OCI-LY1 (cell line): ENCODE measurements around the gene ATP1A3.

Source experiments
- H2AFZ ChIP-seq: fragments of 200-600 bp; sonication (generic), shearing (Covaris generic); 2 replicates; pipeline ENCODE4 v1.6.0; 2014; ENCODE audit warnings: antibody characterized with exemption, mild to moderate bottlenecking, low read length
- H3F3A ChIP-seq: fragments of 200-600 bp; sonication (generic), shearing (Covaris generic); 2 replicates; pipeline ENCODE4 v1.6.0; 2014; ENCODE audit warnings: mild to moderate bottlenecking, antibody characterized with exemption, low read length, moderate library complexity; ENCODE audit not compliant: insufficient read depth
- H3K27ac ChIP-seq: fragments of 200-600 bp; sonication (generic); 2 replicates; pipeline ENCODE4 v1.5.1; 2014; ENCODE audit warnings: low read length, mixed run types, mild to moderate bottlenecking, low read depth; ENCODE audit not compliant: poor library complexity, severe bottlenecking
- H3K27me3 ChIP-seq: fragments of 200-600 bp; sonication (generic); 2 replicates; pipeline ENCODE4 v1.6.0; 2014; ENCODE audit warnings: antibody characterized with exemption, mild to moderate bottlenecking, low read length, moderate library complexity; ENCODE audit not compliant: insufficient read depth
- H3K36me3 ChIP-seq: fragments of 200-600 bp; sonication (generic); 2 replicates; pipeline ENCODE4 v1.6.1; 2014; ENCODE audit warnings: mild to moderate bottlenecking, antibody characterized with exemption, low read length, moderate library complexity, mixed read lengths; ENCODE audit not compliant: insufficient read depth
- H3K4me1 ChIP-seq: fragments of 200-600 bp; sonication (generic); 2 replicates; pipeline ENCODE4 v1.5.1; 2014; ENCODE audit warnings: mild to moderate bottlenecking, low read length, moderate library complexity; ENCODE audit not compliant: insufficient read depth, severe bottlenecking
- H3K4me2 ChIP-seq: fragments of 200-600 bp; sonication (generic), shearing (Covaris generic); 2 replicates; pipeline ENCODE4 v1.6.1; 2014; ENCODE audit warnings: low read length
- H3K4me3 ChIP-seq: fragments of 200-600 bp; sonication (generic); 2 replicates; pipeline ENCODE4 v1.5.1; 2014; ENCODE audit warnings: low read length, low read depth, mild to moderate bottlenecking, mixed read lengths; ENCODE audit not compliant: poor library complexity, severe bottlenecking
- H3K79me2 ChIP-seq: fragments of 200-600 bp; shearing (Covaris generic); 2 replicates; pipeline ENCODE4 v1.6.1; 2016; ENCODE audit warnings: mixed run types, low read length, mixed read lengths; ENCODE audit not compliant: insufficient read depth
- H3K9ac ChIP-seq: fragments of 200-600 bp; sonication (generic), shearing (Covaris generic); 2 replicates; pipeline ENCODE4 v1.6.1; 2014; ENCODE audit warnings: mild to moderate bottlenecking, low read length, mixed read lengths
- H3K9me2 ChIP-seq: fragments of 200-600 bp; sonication (generic), shearing (Covaris generic); 2 replicates; pipeline ENCODE4 v1.6.1; 2014; ENCODE audit warnings: low read depth, mild to moderate bottlenecking, low read length, mixed read lengths
- H3K9me3 ChIP-seq: fragments of 200-600 bp; shearing (Covaris generic); 2 replicates; pipeline ENCODE4 v1.6.1; 2014; ENCODE audit warnings: low read length, mixed read lengths
- H4K20me1 ChIP-seq: fragments of 200-600 bp; sonication (generic), shearing (Covaris generic); 2 replicates; pipeline ENCODE4 v1.6.0; 2016; ENCODE audit warnings: mild to moderate bottlenecking, low read length; ENCODE audit not compliant: insufficient read depth
- CTCF ChIP-seq: fragments of 200-600 bp; sonication (generic), shearing (Covaris generic); IDR thresholded peaks from 2 replicates; pipeline ENCODE4 v1.5.1; 2017; ENCODE audit warnings: mild to moderate bottlenecking, antibody characterized with exemption, low read length, moderate library complexity, mixed read lengths
- EZH2 ChIP-seq: fragments of 200-600 bp; sonication (generic), shearing (Covaris generic); IDR thresholded peaks from 2 replicates; pipeline ENCODE4 v1.8.0; 2017; ENCODE audit warnings: borderline replicate concordance, mixed run types, mild to moderate bottlenecking, antibody characterized with exemption, low read length, moderate library complexity, mixed read lengths

Gene ATP1A3

DNA sequence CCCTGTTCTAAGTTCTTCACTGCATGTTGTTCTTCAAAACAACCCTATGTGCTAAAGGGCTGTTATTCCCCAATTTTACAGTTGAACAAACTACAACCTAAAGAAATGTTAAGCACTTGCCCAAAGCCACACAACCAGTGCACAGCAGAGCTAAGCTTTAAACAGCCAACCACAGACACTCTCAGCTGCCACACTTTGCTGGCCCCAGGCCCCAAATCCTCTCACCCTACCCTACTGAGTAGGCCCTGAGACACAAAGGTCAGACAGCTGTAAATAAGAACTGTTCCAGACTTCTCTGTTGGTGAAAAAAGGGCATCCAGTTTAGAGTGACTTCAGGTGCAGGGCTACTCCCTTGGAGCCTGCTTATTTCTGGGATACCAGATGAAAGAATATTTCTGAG is 46.0 kb upstream of the ATP1A3 start:
- H3K4me2 ChIP-seq = no peak overlapping the region
- H3K36me3 ChIP-seq = no peaks in the 10 kb centered on the region
- H4K20me1 ChIP-seq = no peaks in the 10 kb centered on the region
- H3K4me3 ChIP-seq = no peak overlapping the region
- no peaks in the 10 kb centered on the region for H3F3A ChIP-seq
- H2AFZ ChIP-seq = no peak overlapping the region
- no peak overlapping the region for H3K27ac ChIP-seq
- TF ChIP-seq EZH2 (no peak), CTCF (no peak)
- H3K9me2 ChIP-seq = no peaks in the 10 kb centered on the region
- H3K9me3 ChIP-seq = no peaks in the 10 kb centered on the region
- H3K79me2 ChIP-seq = no peaks in the 10 kb centered on the region
- H3K4me1 ChIP-seq = peaks cover 1% of the 10 kb centered on the region
- no peaks in the 10 kb centered on the region; the same call in 1 of the 2 replicates for H3K27me3 ChIP-seq
- no peak overlapping the region for H3K9ac ChIP-seq

- no peaks in the 10 kb centered on the region for H3K9me2 ChIP-seq
- TF ChIP-seq EZH2 (no peak), CTCF (no peak)
- H3K27ac ChIP-seq = no peak overlapping the region
- no peak overlapping the region for H3K4me3 ChIP-seq
- H3K9me3 ChIP-seq = no peaks in the 10 kb centered on the region
- H3K79me2 ChIP-seq = no peaks in the 10 kb centered on the region
- H4K20me1 ChIP-seq = no peaks in the 10 kb centered on the region
- no peaks in the 10 kb centered on the region for H3K36me3 ChIP-seq
- no peak overlapping the region for H2AFZ ChIP-seq
- no peaks in the 10 kb centered on the region; the same call in 1 of the 2 replicates for H3K27me3 ChIP-seq
- H3K4me1 ChIP-seq = peaks cover 4% of the 10 kb centered on the region
- H3K4me2 ChIP-seq = no peak overlapping the region
- H3F3A ChIP-seq = no peaks in the 10 kb centered on the region
- H3K9ac ChIP-seq = no peak overlapping the region
Observed at GRCh38 chr19:42038666-42039065, 44.6 kb upstream of the ATP1A3 start.

DNA sequence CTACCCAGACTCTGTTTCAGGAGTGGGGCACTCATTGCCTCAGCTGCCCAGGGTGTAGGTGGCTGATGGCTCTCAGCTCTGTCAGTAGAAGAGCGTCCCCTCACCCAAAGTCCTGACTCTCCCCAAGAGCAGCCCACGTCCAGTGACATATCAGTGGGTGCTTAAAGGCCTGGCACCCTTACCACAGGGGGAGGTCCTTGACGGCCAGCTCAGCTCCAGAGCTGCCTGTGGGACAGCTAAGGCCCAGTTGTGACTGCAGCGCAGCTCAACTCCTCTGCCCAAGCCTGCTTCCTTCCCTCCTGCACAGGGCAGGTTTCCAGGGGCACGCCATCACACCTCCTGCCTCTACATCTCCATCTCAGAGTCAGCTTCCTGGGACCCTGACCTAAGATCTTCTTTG is 43.6 kb upstream of the ATP1A3 start:
- peaks cover 4% of the 10 kb centered on the region for H3K4me1 ChIP-seq
- no peak overlapping the region for H3K9ac ChIP-seq
- no peaks in the 10 kb centered on the region for H3F3A ChIP-seq
- no peak overlapping the region for H2AFZ ChIP-seq
- no peaks in the 10 kb centered on the region for H3K9me3 ChIP-seq
- no peaks in the 10 kb centered on the region for H3K36me3 ChIP-seq
- no peaks in the 10 kb centered on the region for H3K9me2 ChIP-seq
- no peaks in the 10 kb centered on the region; the same call in 1 of the 2 replicates for H3K27me3 ChIP-seq
- H3K79me2 ChIP-seq = no peaks in the 10 kb centered on the region
- H3K27ac ChIP-seq = no peak overlapping the region
- H3K4me2 ChIP-seq = no peak overlapping the region
- no peaks in the 10 kb centered on the region for H4K20me1 ChIP-seq
- H3K4me3 ChIP-seq = no peak overlapping the region
- TF ChIP-seq CTCF = no peak
- no peak for TF ChIP-seq EZH2
